ENCODE results near the gene STS.

DNA sequence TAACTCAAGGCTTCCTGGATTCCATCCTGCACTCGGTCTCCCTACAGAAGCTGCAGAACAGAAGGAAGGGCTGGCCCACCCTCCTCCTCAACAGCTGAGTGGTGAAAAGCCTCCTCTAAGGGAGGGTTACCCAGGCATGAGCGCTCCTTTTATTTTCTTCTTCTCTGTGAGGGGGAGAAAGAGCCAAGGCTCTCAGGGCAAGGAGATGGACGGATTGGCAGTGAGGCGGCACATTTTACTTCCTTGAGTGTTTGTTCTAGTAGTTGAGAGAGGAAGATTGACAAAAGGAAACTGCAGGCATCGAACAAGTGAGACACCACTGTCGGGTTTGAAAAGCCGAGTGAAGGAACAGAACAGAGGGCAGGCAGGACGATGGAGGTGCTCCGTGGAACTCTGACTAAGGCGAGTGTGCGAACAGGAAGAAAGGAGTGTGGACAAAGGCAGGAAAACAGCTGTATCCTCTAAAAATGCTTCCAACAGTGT lies 38.4 kb upstream of the STS start:
- TF ChIP-seq, protein P1, sequence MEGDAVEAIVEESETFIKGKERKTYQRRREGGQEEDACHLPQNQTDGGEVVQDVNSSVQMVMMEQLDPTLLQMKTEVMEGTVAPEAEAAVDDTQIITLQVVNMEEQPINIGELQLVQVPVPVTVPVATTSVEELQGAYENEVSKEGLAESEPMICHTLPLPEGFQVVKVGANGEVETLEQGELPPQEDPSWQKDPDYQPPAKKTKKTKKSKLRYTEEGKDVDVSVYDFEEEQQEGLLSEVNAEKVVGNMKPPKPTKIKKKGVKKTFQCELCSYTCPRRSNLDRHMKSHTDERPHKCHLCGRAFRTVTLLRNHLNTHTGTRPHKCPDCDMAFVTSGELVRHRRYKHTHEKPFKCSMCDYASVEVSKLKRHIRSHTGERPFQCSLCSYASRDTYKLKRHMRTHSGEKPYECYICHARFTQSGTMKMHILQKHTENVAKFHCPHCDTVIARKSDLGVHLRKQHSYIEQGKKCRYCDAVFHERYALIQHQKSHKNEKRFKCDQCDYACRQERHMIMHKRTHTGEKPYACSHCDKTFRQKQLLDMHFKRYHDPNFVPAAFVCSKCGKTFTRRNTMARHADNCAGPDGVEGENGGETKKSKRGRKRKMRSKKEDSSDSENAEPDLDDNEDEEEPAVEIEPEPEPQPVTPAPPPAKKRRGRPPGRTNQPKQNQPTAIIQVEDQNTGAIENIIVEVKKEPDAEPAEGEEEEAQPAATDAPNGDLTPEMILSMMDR (IDR thresholded peaks at IDR 0.05), result no peak
- TF ChIP-seq POLR2A (IDR thresholded peaks at IDR 0.05), result no peak
